GM18502 (cell line): ENCODE data around the gene LYSMD4.
"Not testable (repeated sequence)": the region's sequence is repeated elsewhere in the genome, so short reads cannot be mapped to it uniquely, and the experiment has no call there.

ENCODE experiments used
- ATAC-seq: cut with Tn5 transposase; IDR thresholded peaks from one replicate; pipeline ENCODE4 v1.9.1; 2021; ENCODE audit warnings: mild to moderate bottlenecking; ENCODE audit not compliant: unreplicated experiment, poor library complexity

LYSMD4 gene

DNA sequence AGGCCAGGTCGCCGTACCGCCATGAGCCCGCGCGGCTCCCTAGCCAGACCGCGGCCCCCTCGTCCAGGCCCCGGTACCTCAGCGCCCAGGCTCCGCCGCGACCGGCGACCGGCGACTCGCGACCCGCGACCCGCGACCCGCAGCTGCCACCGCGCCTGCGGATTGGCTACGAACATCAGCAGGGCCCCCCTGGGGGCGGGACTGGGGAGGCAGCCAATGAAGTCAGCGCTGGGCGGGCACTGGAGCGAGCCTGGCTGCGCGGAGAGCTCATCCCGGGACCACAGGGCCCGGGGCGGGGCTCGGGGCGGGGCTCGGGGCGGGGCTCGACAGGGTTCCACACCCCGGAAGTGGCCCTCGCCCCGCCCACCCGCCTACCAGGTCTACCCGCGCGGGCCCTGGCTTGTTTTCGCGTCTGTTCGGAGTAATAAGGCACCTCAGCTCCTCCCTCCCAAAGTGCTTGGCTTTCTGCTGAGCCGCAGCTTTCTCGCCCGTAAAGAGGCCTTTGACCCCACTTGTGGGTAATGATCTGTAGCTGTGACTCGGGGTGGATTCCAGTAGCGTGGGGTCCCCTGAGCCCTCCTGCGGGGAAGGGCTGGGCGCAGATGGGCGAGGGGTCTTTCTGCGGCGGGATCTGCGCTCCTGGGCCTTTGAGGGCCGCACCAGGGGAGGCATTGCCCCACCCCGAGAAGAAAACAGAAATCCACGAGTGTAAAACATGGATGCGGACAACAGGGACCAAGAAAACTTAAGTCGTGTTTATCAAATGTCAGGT, at the start of gene LYSMD4:
LYSMD4 (minus strand) TSS at position 170 of the 772 bp plus-strand sequence. CDS start 1,438 bp downstream, outside the sequence.
- ATAC-seq, result peak; percentile 99

DNA sequence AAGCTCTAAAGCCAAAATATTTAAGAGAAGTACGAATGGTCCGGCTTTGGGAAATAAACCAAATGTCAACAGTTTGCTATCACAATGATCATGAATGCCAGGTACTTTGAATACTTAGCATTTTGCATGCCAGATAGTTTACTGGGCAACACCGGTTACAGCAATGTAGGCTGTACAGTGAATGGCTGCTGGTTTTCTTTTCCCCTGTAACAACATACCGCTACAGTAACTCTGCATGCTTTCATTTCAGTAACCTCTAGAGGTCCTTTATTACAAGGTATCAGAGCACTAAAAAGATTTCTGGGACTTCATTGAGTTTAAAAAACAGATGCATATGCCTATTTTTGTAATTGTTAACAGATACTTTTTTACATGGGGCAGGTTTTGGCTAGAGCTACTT, 48.8 kb upstream of the LYSMD4 start:
- not testable (repeated sequence) for ATAC-seq

GRCh38 chr15:99777144-99777543, 43.9 kb upstream of the LYSMD4 start:
- no peak for ATAC-seq

DNA sequence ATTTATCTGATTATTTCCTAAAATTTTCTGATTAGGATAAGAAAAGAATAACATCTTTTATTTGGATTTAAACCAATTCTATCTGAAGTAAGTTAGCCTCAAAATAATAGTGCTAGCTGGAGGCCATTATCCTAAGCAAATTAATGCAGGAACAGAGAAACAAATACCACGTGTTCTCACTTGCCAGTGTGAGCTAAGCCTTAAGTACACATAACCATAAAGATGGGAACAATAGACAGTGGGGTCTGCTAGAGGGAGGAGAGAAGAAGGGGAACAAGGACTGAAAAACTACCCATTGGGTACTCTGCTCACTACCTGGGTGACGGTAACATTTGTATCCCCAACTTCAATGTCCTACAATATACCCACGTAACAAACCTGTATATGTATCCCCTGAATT, 31.3 kb upstream of the LYSMD4 start:
- ATAC-seq, result no peak

DNA sequence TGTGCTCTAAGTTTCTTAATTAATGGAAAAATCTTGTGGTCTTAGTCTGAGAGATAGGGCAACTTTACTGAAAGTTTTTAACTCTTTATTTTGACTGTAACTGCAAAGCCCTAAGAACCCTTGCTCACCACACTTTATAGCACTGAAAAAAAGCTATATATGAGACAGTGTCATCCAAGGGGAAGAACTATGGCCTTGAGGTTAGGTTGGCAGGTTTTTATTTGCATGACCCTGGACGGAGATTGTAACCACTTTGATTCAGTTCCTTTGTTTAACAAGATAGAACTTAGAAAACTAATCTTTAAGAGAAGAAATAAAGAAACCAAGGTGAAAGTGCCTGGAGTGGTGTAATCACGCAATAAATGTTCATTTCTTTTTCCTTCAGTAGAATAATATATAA, 30.6 kb upstream of the LYSMD4 start:
- peak; percentile 48 for ATAC-seq

- ATAC-seq, result no peak
Observed at GRCh38 chr15:99762288-99762687, 29.1 kb upstream of the LYSMD4 start.

DNA sequence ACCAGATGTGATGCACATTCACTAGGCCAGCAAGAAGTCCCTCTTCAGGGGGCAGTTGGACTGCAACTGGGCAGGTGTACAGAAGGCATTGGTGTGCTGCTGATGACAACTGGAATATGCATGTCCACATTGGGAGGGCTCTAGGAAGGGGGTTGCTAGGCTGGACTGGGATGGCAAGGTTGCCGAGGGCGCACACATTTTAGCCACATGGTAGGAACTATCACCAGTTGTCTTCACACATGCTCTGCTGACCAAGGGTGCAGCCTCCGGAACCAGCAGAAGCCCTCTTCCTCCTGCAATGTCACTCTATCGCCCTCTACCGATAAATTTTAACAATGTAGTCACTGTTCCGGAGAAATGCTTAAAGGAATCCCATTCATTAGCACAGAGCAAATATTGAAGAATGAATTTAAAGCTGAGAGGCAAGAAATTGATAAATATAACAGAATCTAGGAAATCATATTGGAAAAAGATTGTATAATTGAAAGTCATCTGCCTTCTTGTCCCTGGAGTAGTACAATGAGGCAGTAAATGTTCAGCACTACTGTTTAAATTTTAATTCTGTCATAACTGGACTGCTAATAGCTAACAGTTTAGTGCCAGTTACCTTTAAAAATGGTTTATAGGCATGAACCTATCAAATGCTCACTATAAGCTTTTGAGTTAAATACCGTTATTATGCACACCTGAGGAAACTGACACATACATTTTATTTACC, 22.6 kb upstream of the LYSMD4 start:
- ATAC-seq, result peak; percentile 90

- no peak for ATAC-seq
Observed at GRCh38 chr15:99753066-99753465, 19.8 kb upstream of the LYSMD4 start.

- no peak for ATAC-seq
Observed at GRCh38 chr15:99752556-99752955, 19.3 kb upstream of the LYSMD4 start.

DNA sequence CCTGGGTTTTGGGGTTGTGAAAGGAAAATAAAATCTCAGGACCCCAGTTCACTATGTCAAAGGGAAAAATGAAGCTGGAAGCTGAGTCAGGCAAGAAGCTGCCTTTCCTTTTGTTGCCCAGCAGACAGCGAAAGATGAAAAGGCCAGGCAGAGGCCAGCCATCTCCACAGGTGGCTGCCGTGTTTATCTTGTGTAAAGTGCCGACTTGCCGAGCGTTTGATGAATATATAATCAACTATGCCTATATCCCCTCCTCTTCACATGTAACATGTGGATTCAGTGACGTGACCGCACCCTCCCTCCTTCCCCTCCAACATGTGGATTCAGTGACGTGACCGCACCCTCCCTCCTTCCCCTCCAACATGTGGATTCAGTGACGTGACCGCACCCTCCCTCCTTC, 17.1 kb upstream of the LYSMD4 start:
- ATAC-seq, result not testable (repeated sequence)

DNA sequence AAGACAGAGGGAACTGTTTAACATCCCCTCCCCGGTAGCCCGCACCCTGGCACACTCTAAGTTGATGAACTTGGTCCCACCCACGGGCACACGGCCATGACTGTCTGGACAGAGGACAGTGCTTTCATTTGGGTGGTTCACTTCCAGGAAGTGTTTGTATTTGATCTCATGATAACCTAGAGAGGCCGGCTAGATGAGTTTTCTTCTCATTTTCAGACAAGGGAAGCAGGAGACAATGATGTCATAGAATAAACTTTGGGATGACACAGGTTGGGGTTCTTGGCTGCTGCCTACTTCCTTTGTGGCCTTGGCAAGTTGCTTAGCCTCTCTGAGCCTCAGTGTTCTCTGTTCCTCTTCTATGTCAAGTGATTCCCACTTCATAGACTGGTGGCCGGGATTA, 16.1 kb upstream of the LYSMD4 start:
- ATAC-seq, result no peak

- ATAC-seq, result no peak
Observed at GRCh38 chr15:99745370-99746086, 12.3 kb upstream of the LYSMD4 start.

DNA sequence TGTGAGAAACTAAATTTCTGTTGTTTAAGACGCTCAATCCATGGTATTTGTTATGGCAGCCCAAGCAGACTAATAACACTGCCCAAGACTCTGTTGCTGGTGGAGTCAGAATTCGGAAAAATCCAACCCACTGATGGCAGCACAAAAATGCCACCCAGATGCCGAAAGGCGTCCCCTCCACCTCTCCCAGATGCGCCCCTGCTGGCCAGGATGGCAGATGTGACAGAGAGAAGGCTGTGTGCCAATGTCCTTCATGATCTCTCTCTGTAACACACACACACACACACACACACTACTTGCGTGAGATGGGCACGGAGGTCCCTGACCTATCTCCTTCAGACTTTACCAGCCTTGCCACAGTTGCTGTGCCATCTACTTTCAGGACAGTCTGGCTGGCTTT, 10.9 kb upstream of the LYSMD4 start:
- no peak for ATAC-seq

GRCh38 chr15:99741835-99742234, 8.6 kb upstream of the LYSMD4 start:
- no peak for ATAC-seq

- ATAC-seq, result no peak
Observed at GRCh38 chr15:99738021-99738847, 5.0 kb upstream of the LYSMD4 start.

GRCh38 chr15:99736702-99737101, 3.5 kb upstream of the LYSMD4 start:
- ATAC-seq, result no peak

DNA sequence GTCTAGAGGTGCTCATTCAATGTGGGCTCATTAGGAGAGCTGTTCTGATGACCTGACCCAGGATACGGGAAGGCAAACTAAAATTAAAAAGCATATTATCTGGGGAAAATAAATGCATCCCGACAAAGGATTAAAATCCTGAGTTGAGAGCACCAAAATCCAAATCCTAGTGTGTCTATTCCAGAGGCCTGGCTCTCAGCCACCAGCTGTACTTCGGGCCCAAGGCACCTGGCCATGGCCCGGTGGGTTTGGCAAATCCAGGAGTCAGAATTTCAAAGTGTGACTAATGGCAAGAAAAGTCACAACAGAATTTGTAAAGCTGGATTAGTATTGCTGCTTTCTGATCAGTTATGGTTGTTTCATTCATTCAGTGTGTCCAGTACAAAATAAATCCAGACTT, 2.6 kb upstream of the LYSMD4 start:
- no peak for ATAC-seq

DNA sequence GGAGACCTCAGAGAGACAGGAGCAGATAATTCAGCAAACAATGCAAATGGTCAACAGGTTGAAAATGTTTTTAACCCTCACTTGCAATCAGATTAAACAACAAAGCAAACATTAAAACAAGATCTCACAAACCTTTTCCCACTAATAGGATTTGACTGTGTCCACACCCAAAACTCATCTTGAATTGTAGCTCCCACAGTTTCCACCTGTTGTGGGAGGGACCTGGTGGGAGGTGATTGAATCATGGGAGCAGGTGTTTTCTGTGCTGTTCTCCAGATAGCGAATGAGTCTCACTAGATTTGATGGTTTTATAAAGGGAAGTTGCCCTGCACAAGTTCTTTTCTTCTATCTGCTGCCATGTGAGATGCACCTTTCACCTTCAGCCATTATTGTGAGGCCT, 1.3 kb upstream of the LYSMD4 start:
- ATAC-seq, result no peak

DNA sequence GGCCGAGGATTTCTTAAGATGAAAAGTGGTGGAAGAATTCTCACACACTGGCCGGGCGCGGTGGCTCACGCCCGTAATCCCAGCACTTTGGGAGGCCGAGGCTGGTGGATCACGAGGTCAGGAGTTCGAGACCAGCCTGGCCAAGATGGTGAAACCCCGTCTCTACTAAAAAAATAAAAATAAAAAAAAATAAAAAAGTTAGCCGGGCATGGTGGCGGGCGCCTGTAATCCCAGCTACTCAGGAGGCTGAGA, 729 bp upstream of the LYSMD4 start:
- ATAC-seq, result not testable (repeated sequence)

DNA sequence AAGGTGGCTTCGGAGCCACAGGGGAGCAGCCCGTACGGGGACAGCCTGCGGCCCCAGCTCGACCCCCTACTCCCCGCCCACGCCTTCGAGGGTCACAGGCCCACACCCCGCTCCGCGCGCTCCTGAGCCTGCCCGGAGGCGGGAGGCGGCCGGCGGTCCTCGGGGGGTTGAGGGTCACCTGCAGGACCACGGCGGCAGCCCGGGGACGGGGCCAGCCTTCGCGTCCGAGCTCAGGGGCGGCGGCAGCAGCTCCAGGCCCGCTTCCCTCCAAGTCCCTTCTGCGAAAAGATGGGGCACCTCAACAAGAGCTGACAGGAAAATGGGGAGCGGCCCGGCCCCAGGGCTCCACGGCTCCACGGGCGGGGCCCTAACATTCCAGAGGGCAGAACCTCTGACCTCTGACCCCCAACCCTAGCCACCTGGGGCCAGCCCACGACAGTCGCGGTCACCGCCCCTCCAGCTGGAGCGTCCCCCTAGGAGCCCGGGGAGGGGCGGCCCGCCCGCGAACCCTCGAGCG, 428 bp downstream of the LYSMD4 start:
- peak; percentile 36 for ATAC-seq
